ENCODE data around the gene NFIX.
A peak's percentile ranks its signal among the peaks of the same experiment; 100 is the strongest.

NFIX gene

DNA sequence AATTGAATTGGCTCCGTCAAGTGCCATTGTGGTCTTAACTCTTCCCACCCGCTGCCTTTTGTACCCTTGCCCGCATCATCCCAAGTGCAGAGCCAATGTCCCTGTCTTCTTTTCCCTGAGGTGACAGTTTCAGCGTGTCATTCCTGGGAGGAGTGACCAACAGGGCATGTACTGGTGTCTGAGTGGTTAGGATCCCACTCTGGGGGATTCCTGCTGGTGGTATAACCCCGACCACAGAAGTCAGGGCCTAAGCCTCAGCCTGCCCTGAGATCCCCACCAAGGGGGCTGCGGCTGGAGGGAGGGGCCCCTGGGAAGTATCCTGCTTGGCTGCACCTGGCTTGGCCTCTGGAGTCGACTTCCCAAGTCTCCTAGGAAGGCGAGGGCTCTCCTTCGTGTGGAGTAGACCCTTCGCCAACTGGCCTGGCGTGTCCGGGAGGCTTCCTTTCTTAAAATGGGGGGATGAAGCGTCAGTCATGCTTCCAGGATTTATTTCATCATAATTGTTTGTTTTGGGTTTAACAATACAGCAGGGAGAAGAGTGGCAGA is 40.6 kb downstream of the NFIX start:
- no peak for DNase-seq (ENCODE audit: low read depth in 2 of 2, low spot score in 1 of 2)

GRCh38 chr19:13036366-13036976 is 41.2 kb downstream of the NFIX start:
- DNase-seq (ENCODE audit: low read depth in 2 of 2, low spot score in 1 of 2), result no peak

DNA sequence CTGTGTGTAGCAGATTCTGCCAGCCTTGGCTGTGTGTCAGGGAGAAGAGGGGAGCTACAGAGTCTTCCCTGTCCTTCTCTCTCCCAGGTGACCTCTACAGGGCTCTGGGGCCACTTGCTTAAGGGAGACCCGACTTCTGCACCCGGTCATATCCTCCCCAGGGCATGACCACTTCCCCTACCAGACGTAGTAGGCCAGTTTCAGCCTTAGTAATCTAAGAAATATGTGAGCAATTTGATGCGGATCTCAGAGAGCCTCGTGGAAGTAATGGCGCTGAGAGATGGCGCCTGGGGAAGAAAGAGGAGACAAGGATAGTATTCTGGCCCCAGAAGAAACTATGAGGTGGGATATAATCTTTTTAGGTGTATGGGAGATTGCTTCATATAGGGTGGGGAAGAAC is 41.9 kb downstream of the NFIX start:
- DNase-seq (ENCODE audit: low read depth in 2 of 2, low spot score in 1 of 2), result no peak

DNA sequence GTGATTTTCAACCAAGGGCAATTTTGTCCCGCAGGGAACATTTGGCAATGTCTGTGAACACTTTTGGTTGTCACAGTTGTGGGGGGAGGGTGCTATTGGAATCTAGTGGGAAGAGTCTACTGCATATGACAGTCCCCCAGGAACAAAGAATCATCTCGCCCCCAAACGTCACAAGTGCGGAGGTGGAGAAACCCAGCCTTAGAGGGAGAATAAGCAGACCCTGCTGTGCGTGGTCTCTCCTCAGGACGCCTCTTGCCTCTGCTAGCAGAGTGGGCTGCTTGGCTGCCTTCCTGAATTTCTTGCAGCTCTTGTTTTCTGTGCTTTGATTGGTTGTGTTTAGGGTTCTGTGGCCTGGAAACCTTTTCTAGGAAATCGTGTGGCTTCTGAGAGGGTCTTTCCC is 42.5 kb downstream of the NFIX start:
- DNase-seq (ENCODE audit: low read depth in 2 of 2, low spot score in 1 of 2), result no peak

- DNase-seq (ENCODE audit: low read depth in 2 of 2, low spot score in 1 of 2), result no peak
These were observed 43.3 kb downstream of the NFIX start for GRCh38 chr19:13038306-13039210.

GRCh38 chr19:13039211-13039789 is 44.0 kb downstream of the NFIX start:
- no peak for DNase-seq (ENCODE audit: low read depth in 2 of 2, low spot score in 1 of 2)

GRCh38 chr19:13040232-13040947 is 45.1 kb downstream of the NFIX start:
- DNase-seq (ENCODE audit: low read depth in 2 of 2, low spot score in 1 of 2), result no peak

GRCh38 chr19:13040948-13041292 is 45.6 kb downstream of the NFIX start:
- DNase-seq (ENCODE audit: low read depth in 2 of 2, low spot score in 1 of 2), result no peak

GRCh38 chr19:13042443-13043130 is 47.3 kb downstream of the NFIX start:
- DNase-seq (ENCODE audit: low read depth in 2 of 2, low spot score in 1 of 2), result no peak

- DNase-seq (ENCODE audit: low read depth in 2 of 2, low spot score in 1 of 2), result no peak
These were observed 48.0 kb downstream of the NFIX start for GRCh38 chr19:13043285-13043684.

- DNase-seq (ENCODE audit: low read depth in 2 of 2, low spot score in 1 of 2), result peak in 1 of 2 donors; percentile 19
These were observed 49.1 kb downstream of the NFIX start for GRCh38 chr19:13044231-13044836.

DNA sequence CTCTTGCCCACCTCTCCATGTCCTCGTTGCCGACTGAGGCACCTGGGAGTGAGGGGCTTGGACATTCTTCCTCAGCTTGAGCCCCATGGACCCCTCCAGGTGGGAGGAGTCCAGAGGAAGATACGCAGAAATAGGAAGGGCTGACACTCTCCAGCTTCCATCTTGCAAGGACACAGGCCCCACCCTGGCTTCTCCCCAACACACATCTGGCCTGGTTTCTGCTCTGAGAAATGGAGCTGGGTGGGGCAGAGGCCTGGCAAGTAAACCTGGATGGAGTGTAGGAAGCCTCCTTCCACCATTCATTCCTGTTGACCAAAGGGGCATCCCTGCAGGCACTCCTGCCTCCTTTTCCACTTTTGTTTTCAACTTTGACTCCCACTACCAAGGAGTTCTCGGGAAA is 50.5 kb downstream of the NFIX start:
- no peak for DNase-seq (ENCODE audit: low read depth in 2 of 2, low spot score in 1 of 2)

GRCh38 chr19:13047374-13047773 is 52.1 kb downstream of the NFIX start:
- DNase-seq (ENCODE audit: low read depth in 2 of 2, low spot score in 1 of 2), result no peak

- DNase-seq (ENCODE audit: low read depth in 2 of 2, low spot score in 1 of 2), result no peak
These were observed 55.0 kb downstream of the NFIX start for GRCh38 chr19:13050274-13050673.

- DNase-seq (ENCODE audit: low read depth in 2 of 2, low spot score in 1 of 2), result no peak
These were observed 56.4 kb downstream of the NFIX start for GRCh38 chr19:13051557-13052165.

- DNase-seq (ENCODE audit: low read depth in 2 of 2, low spot score in 1 of 2), result no peak
These were observed 57.3 kb downstream of the NFIX start for GRCh38 chr19:13052447-13053175.

- no peak for DNase-seq (ENCODE audit: low read depth in 2 of 2, low spot score in 1 of 2)
These were observed 58.0 kb downstream of the NFIX start for GRCh38 chr19:13053238-13053637.

GRCh38 chr19:13053761-13054625 is 58.7 kb downstream of the NFIX start:
- DNase-seq (ENCODE audit: low read depth in 2 of 2, low spot score in 1 of 2), result no peak

All from stimulated activated CD8-positive, alpha-beta memory T cell treated with anti-CD3 and anti-CD28 coated beads, Interleukin-4, amount 100 ng/mL, for 1 hour (primary cell).